GM12892 (cell line): ENCODE results near the gene DHX30.
"Not testable (repeated sequence)": the region's sequence is repeated elsewhere in the genome, so short reads cannot be mapped to it uniquely, and the experiment has no call there.

Experiments
- DNase-seq: peaks from one replicate; pipeline ENCODE4 v3.0.0; 2011; ENCODE audit not compliant: insufficient read length
- FAIRE-seq: peaks from 2 replicates; lab custom pipeline; 2011; peaks lifted over from hg19 to GRCh38; lab: Jason Lieb, UNC
- POLR2A ChIP-seq: IDR thresholded peaks from 2 replicates; pipeline ENCODE4 v1.6.1; 2011; ENCODE audit warnings: low read depth, low read length, control low read depth
- POLR2AphosphoS5 ChIP-seq: IDR thresholded peaks from 2 replicates; pipeline ENCODE4 v1.6.1; 2011; ENCODE audit warnings: low read depth, low read length, control low read depth
- TAF1 ChIP-seq: IDR thresholded peaks from 2 replicates; pipeline ENCODE4 v1.6.1; 2011; ENCODE audit warnings: low read depth, mild to moderate bottlenecking, control low read depth, low read length, borderline replicate concordance

The DHX30 gene

GRCh38 chr3:47813551-47814177 is 10.7 kb downstream of the DHX30 start:
- TF ChIP-seq POLR2AphosphoS5 (no peak), POLR2A (no peak), TAF1 (no peak)
- DNase-seq (no peak), FAIRE-seq (no peak)

DNA sequence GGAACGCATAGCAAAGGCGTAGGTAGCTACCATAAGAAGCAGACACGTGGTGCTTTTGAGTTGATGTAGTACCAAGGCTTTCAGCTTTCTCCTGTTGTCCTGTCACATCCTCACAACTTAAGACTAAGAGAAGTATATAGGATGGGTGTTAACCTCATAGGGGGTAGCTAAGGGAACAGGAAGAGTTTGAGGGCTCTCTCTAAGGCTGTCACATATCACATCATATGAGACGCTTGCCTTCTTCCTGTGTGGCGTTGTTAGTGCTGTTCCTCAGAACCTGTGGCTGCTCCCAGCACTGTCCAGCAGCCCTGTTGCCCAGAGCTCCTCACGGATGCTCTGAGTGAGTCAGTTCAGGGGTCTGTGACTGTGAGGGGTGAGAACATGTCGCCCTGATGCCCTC is 14.7 kb downstream of the DHX30 start:
- TF ChIP-seq TAF1 (no peak), POLR2AphosphoS5 (no peak), POLR2A (no peak)
- FAIRE-seq = no peak
- no peak for DNase-seq

DNA sequence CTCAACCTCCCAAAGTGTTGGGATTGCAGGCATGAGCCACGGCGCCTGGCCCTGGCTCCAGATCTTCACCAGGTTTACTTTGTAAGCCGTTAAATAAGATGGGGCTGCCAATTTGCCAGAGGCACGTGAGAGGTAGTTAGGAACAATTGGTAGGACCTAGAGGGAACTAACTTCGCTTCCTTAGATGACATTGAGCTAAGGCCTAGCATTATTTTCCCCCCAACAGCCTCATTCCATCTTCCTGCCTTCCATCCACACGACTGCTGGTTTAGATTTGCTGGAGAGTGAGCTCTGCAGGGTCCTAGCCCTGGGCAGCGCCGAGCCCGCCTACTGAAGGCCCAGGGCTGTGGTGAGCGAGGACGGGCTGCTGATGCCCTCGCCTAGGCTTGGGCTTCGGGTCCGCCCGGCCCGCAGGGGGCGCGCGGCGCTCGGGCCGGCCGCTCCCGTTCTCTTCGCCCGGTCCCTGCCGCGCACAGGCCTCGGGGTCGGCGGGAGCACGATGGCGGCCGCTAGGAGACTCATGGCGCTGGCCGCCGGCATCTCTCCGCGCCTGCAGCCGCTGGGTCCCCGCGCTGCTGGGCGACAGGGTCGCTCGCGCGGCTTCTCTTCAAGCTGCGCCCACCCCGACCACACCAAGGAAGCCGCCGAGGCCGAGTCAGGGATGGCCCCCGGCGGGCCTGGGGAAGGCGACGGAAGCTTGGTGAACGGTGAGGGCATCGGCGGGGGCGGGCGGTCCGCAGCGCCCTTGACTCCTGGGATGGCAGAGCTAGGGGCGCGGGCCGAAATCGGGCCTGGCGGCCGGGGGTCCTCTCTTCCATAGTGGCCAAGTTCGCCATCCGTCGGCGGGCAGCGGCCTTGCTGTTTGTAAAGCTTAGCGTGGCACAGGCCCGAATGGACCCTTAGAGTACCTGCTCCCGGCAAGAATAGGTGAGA is 21.9 kb downstream of the DHX30 start:
- peak; percentile 96 for DNase-seq
- TF ChIP-seq POLR2A (peak; percentile 86), TAF1 (peak; percentile 94), POLR2AphosphoS5 (peak; percentile 77)
- peak; percentile 97 for FAIRE-seq

GRCh38 chr3:47825590-47825989 is 22.7 kb downstream of the DHX30 start:
- FAIRE-seq (no peak), DNase-seq (no peak)
- TF ChIP-seq POLR2AphosphoS5 (no peak), TAF1 (no peak), POLR2A (no peak)

- not testable (repeated sequence) for DNase-seq
These were observed 26.5 kb downstream of the DHX30 start for GRCh38 chr3:47829482-47829881.

DNA sequence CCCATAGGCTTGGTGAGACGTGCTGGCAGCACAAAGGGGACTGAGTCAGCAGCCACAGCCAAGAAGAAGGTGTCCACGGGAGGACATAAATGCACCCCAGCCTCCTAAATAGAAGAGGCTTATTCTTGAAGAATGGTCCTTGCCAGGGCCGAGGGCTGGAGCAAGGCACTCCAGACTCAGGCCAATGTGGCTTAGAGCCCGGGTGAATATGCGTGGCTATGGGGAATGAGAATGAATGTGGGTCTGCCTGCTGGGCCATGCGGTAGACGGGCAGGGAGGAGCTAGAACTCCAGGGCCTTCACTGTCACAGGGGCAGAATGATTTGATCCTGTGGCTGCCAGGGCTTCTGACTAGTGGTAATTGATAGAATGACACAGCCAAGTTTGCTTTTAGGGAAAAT is 34.0 kb downstream of the DHX30 start:
- TF ChIP-seq POLR2A = no peak
- TF ChIP-seq TAF1 = no peak
- no peak for TF ChIP-seq POLR2AphosphoS5
- DNase-seq (no peak), FAIRE-seq (no peak)

More at GRCh38 chr3:47829482-47829881, 26.5 kb downstream of the DHX30 start:
- not testable (repeated sequence) for FAIRE-seq

- FAIRE-seq (no peak), DNase-seq (no peak)
- TF ChIP-seq TAF1 (no peak), POLR2AphosphoS5 (no peak)
These were observed 35.6 kb downstream of the DHX30 start for GRCh38 chr3:47838503-47838902.

GRCh38 chr3:47841786-47842349 is 38.9 kb downstream of the DHX30 start:
- FAIRE-seq = no peak
- TF ChIP-seq POLR2AphosphoS5 (no peak), TAF1 (no peak), POLR2A (no peak)
- DNase-seq = no peak

- FAIRE-seq (no peak), DNase-seq (no peak)
- TF ChIP-seq POLR2A (no peak), POLR2AphosphoS5 (no peak), TAF1 (no peak)
These were observed 43.4 kb downstream of the DHX30 start for GRCh38 chr3:47846186-47846879.

DNA sequence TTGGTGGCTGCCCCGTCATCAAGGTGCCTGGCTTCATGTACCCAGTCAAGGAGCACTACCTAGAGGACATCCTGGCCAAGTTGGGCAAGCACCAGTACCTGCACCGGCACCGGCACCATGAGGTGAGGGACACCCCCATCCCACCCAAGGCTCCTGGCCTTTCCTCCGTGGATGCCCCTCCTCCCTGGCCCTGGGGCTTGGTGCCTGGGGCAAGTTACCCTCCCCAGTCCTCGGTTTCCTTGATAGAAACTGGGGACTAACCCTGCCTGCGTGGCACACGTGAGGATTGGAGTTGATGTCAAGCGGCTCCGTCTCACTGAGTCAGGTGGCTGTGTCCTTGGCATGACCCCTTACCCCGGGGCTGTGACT is 43.9 kb downstream of the DHX30 start:
- no peak for TF ChIP-seq TAF1
- TF ChIP-seq POLR2AphosphoS5 = no peak; the same call in 1 of the 2 replicates
- no peak for TF ChIP-seq POLR2A
- no peak for FAIRE-seq
- no peak for DNase-seq

GRCh38 chr3:47847260-47847659 is 44.3 kb downstream of the DHX30 start:
- TF ChIP-seq POLR2AphosphoS5 (no peak), TAF1 (no peak), POLR2A (no peak)
- DNase-seq = no peak
- no peak for FAIRE-seq
